Hematopoietic multipotent progenitor cell treated with erythropoietin and hydrocortisone succinate and interleukin-3 and kit ligand, for 6 days (in vitro differentiated cells): Measurements from ENCODE around the gene SHISA2.
A peak's percentile ranks its signal among the peaks of the same experiment; 100 is the strongest.

Source experiments
- DNase-seq: peaks from one replicate; pipeline ENCODE4 v3.0.0-alpha.2; 2015

The SHISA2 gene

GRCh38 chr13:26017196-26017921 is 34.5 kb downstream of the SHISA2 start:
- no peak for DNase-seq

- no peak for DNase-seq
Observed at GRCh38 chr13:26016189-26016588, 35.6 kb downstream of the SHISA2 start.

GRCh38 chr13:26015271-26016125 is 36.3 kb downstream of the SHISA2 start:
- no peak for DNase-seq

- DNase-seq = no peak
Observed at GRCh38 chr13:26012995-26013394, 38.8 kb downstream of the SHISA2 start.

DNA sequence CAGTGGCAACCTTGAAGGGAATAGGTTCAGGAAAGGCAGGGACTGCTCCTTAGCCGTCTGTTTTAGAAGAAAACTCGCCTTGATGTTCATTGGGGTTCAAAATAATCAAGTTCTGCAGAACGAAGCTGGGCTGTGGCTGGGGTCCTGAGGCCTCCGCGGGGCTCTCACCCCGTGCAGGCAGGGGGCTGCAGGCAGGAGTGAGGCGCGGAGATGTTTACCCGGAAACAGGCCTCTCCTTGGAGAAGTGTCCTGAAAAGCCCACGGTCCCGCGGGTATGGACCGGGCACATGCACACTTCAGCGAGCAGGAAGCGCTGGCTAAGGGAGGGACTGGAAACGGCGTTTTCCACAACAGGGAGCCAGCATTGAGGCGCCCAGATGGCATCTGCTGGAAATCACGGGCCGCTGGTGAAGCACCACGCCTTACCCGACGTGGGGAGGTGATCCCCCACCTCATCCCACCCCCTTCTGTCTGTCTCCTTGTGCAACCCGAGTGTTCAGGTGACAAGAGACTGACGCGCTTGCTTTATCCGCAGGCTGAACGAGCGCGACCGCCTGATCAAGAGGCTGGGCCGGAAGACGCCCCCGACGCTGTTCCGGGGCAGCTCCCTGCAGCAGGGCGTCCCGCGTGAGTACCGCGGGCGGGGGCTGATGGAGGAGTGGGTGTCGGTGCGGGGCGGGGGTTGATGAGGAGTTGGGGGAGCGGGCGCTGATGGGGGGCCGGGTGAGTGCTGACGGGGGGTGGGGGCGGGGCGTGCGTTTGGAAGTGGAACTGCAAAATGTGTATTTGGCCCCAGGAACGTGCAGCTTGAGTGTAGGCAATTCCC is 39.6 kb downstream of the SHISA2 start:
- DNase-seq = peak; percentile 9

DNA sequence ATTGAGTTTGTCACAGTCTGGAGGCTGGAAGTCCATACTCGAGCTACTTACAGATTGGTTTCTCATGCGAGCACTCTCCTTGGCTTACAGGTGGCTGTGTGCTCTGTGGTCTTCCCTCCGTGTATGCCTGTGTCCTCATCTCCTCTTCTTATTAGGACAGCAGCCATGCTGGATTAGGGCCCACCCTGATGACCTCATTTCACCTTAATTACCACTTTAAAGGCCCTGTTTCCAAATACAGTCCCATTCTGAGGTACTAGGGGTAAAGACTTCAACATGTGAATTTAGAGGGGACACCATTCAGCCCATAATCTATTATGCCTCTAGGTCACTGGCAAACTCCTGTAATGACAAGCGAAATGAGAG is 40.6 kb downstream of the SHISA2 start:
- DNase-seq = no peak

DNA sequence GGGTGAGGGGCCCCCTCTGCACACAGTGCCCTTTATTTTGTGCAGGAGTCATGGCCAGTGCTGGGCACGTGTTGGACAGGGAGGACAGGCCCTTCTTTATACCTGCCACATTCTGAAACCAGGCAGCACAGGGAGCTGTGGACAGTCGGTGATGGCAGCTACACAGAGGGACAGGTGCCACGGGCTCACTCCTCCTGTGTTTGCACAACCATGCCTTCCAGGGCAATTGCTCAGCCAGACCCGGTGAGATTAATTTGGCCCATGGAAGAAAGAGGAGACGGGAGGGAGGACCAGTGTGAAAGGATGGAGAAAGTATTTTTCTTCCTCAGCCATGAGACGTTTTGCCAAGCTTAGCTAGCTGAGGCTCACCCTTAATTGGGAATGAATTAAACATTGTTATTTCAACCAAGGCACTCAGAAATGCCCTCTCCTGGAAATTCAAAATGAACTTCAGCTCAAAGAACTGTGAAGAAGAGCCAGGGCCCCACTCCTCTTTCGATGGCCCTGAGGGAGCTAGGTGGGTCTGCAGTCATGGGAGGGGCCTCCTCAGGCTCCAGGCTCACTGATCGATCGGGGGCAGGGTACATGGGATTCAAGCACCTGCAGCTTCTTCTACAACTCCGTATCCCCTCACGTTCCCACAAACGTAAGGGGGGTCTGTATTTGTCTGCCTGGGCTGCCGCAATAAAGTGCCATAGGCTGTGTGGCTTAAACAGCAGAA is 41.2 kb downstream of the SHISA2 start:
- no peak for DNase-seq

GRCh38 chr13:26007261-26008125 is 44.3 kb downstream of the SHISA2 start:
- no peak for DNase-seq
